Measurements from ENCODE around the gene ZNF143. TPM values are rescaled to one million over a fixed set of nuclear protein-coding genes. Genes with fewer than 3 reads are reported as not detected.

ZNF143 gene
- total and polyA plus RNA-seq, 2 of the 13 experiments (the other 11 are each of a cell fraction or from before 2014, with no cell fraction given) = 22.4 to 35.6 TPM

DNA sequence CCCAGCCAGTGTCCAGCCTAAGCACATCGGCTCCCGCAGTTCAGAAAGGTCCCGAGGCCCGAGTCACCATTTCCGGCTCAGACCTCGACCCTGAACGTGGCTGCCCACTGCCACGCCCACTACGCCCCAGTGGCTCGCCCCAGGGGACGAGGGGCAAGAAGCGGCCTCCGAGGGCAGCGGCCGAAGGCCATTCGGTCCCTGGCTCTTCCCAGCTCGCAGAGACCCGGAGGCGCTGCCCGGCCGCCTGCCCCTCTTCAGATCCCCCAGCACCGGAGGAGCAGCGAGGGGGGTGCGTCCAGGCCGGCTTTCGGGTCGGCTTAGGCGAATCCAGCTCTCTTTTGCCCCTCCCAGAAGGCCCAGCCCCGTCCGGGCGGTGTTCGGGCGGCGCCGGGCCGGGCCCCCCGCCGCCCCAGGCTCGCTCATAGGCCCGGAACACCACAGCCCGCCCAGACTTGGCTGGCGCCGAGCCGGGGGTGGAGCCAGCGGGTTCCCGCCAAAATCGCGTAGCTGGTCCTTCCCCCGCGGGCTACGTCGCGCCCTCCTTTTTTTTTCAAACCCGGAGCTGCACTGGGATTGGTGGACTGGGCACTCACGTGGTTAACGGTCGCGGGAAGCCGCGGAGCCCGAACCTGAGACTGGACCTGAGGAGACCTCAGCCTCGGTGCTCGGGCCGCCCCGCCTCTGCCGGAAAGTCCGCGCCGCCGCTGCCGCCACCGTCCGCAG, 112.4 kb downstream of the ZNF143 start, which contains the start of gene WEE1 (continued):
- no peak for TF ChIP-seq ATF5 (CRISPR knock-in tag; IDR thresholded peaks at IDR 0.05; ENCODE audit: low read depth)
- peak; percentile 70 for TF ChIP-seq PHF8 (CRISPR knock-in tag; IDR thresholded peaks at IDR 0.05)
- TF ChIP-seq, protein P1, sequence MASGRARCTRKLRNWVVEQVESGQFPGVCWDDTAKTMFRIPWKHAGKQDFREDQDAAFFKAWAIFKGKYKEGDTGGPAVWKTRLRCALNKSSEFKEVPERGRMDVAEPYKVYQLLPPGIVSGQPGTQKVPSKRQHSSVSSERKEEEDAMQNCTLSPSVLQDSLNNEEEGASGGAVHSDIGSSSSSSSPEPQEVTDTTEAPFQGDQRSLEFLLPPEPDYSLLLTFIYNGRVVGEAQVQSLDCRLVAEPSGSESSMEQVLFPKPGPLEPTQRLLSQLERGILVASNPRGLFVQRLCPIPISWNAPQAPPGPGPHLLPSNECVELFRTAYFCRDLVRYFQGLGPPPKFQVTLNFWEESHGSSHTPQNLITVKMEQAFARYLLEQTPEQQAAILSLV (CRISPR knock-in tag; IDR thresholded peaks at IDR 0.05; ENCODE audit: borderline replicate concordance) = 0 out of 2 replicates have a peak, but pooled peaks have one; percentile 71
- TF ChIP-seq NR0B2 (CRISPR knock-in tag; IDR thresholded peaks at IDR 0.05) = no peak; the same call in 1 of the 2 replicates
- TF ChIP-seq SCMH1 (CRISPR knock-in tag; IDR thresholded peaks at IDR 0.05; ENCODE audit: borderline replicate concordance) = no peak
- TF ChIP-seq ZSCAN29 (CRISPR knock-in tag; conservative IDR thresholded peaks at IDR 0.05) = peak; percentile 82
- peak; percentile 47 for TF ChIP-seq RXRB (CRISPR knock-in tag; IDR thresholded peaks at IDR 0.05; ENCODE audit: borderline replicate concordance)
- TF ChIP-seq, protein P2, sequence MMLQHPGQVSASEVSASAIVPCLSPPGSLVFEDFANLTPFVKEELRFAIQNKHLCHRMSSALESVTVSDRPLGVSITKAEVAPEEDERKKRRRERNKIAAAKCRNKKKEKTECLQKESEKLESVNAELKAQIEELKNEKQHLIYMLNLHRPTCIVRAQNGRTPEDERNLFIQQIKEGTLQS (CRISPR knock-in tag; IDR thresholded peaks at IDR 0.05) = 0 out of 2 replicates have a peak, but pooled peaks have one; percentile 31
- TF ChIP-seq, protein P3, sequence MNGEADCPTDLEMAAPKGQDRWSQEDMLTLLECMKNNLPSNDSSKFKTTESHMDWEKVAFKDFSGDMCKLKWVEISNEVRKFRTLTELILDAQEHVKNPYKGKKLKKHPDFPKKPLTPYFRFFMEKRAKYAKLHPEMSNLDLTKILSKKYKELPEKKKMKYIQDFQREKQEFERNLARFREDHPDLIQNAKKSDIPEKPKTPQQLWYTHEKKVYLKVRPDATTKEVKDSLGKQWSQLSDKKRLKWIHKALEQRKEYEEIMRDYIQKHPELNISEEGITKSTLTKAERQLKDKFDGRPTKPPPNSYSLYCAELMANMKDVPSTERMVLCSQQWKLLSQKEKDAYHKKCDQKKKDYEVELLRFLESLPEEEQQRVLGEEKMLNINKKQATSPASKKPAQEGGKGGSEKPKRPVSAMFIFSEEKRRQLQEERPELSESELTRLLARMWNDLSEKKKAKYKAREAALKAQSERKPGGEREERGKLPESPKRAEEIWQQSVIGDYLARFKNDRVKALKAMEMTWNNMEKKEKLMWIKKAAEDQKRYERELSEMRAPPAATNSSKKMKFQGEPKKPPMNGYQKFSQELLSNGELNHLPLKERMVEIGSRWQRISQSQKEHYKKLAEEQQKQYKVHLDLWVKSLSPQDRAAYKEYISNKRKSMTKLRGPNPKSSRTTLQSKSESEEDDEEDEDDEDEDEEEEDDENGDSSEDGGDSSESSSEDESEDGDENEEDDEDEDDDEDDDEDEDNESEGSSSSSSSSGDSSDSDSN (CRISPR knock-in tag; IDR thresholded peaks at IDR 0.05) = peak; percentile 94
- no peak for TF ChIP-seq NONO (IDR thresholded peaks at IDR 0.05)
- TF ChIP-seq NONO (CRISPR knock-in tag; conservative IDR thresholded peaks at IDR 0.05) = peak; percentile 56; the same call in 1 of the 2 replicates
- TF ChIP-seq ZBTB26 (CRISPR knock-in tag; IDR thresholded peaks at IDR 0.05; ENCODE audit: borderline replicate concordance) = peak; percentile 61
- TF ChIP-seq ZIK1 (CRISPR knock-in tag; IDR thresholded peaks at IDR 0.05; ENCODE audit: borderline replicate concordance, low read depth) = peak; percentile 52; the same call in 1 of the 2 replicates
- peak; percentile 99 for TF ChIP-seq TFDP2 (CRISPR knock-in tag; IDR thresholded peaks at IDR 0.05)
- TF ChIP-seq ZNF331 (CRISPR knock-in tag; IDR thresholded peaks at IDR 0.05) = no peak
- TF ChIP-seq TP53 (CRISPR knock-in tag; conservative IDR thresholded peaks at IDR 0.05) = no peak; the same call in 1 of the 2 replicates
- peak; percentile 97 for TF ChIP-seq BRF2 (CRISPR knock-in tag; IDR thresholded peaks at IDR 0.05)
- peak; percentile 51; the same call in 1 of the 2 replicates for TF ChIP-seq ZMYM3 (CRISPR knock-in tag; IDR thresholded peaks at IDR 0.05)
- TF ChIP-seq GLI4 (CRISPR knock-in tag; IDR thresholded peaks at IDR 0.05; ENCODE audit: borderline replicate concordance) = no peak
